Midbrain (tissue), 1 donor: ENCODE measurements around the gene OR2A2.
A peak's percentile ranks its signal among the peaks of the same experiment; 100 is the strongest.
"Not testable (repeated sequence)": the region's sequence is repeated elsewhere in the genome, so short reads cannot be mapped to it uniquely, and the experiment has no call there.

Source experiments
- DNase-seq: peaks from one replicate; lab custom pipeline; 2025; lab: John Stamatoyannopoulos, UW

OR2A2 gene, protein sequence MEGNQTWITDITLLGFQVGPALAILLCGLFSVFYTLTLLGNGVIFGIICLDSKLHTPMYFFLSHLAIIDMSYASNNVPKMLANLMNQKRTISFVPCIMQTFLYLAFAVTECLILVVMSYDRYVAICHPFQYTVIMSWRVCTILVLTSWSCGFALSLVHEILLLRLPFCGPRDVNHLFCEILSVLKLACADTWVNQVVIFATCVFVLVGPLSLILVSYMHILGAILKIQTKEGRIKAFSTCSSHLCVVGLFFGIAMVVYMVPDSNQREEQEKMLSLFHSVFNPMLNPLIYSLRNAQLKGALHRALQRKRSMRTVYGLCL

GRCh38 chr7:144109283-144109682, at the start of gene OR2A2:
Gene OR2A2, plus strand, starts transcription at chr7:144109583. Its CDS starts 0 bp downstream, at chr7:144109583.
- DNase-seq, result no peak

DNA sequence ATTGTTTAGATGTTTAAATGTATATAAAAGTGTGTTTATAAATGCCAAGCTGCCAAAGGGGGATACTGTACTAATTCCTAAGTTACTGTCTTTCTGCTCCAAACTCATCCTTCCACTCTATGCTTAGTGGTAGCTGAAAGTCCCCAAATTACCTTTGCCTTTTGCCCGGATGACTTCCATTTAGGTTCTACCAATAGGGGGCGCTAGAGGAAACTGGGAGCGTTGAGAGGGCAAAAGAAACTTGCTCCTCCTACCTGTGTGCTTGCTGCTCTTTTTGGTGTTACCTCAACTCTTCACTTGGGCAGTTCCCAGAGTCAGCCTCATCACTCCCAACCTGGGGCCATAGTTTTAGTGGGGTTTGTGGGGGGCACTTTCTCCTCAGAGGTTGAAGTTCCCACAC, 45.7 kb upstream of the OR2A2 start:
- DNase-seq, result no peak

- no peak for DNase-seq
Observed at GRCh38 chr7:144069511-144069910, 39.9 kb upstream of the OR2A2 start, which contains the start of gene OR2A25. Gene OR2A25, plus strand, starts transcription at chr7:144069811. Its CDS starts 4,409 bp downstream, at chr7:144074220.

DNA sequence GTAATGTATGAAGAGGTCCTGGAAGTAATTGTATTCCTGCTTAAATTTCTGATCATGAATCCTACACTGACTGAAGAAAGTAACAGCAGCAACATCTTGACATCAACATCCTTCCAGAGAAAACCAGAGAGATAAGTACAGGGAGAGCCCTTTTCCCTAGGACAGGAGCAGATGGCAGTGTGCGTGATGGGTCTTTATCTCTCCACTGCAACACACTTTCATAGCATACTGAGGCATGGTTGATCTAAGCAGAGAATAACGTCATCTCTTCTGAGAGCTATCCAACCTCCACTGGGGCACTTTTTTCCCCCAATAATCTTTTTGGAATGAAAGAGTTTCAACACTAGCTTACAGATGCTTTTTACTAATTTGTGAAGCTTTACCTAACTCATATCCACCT, 39.4 kb upstream of the OR2A2 start:
- DNase-seq, result no peak

- DNase-seq, result no peak
Observed at GRCh38 chr7:144074374-144074773, 35.0 kb upstream of the OR2A2 start.

DNA sequence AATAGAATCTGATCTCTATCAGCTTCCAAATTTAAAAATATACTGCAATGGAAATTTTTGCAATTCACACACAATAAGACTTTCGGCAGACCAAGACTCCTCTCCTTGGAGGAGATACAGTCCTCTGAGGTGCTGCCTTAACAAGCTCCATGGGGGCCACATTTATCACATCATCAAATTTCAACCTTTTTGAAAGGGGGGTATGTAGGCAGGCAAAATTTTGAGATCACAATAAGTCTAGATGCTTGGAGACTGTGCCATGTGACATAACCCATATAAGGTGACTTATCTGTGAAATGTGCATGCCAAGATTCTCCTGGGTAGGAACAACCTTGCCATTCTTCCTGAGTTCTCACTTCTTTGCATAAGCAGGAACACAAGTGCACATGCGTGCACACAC, 23.4 kb upstream of the OR2A2 start, which contains the start of gene OR2A12:
OR2A12 (plus strand) TSS at position 301 of the 400 bp plus-strand sequence. CDS start 8,830 bp downstream, outside the sequence.
- no peak for DNase-seq

DNA sequence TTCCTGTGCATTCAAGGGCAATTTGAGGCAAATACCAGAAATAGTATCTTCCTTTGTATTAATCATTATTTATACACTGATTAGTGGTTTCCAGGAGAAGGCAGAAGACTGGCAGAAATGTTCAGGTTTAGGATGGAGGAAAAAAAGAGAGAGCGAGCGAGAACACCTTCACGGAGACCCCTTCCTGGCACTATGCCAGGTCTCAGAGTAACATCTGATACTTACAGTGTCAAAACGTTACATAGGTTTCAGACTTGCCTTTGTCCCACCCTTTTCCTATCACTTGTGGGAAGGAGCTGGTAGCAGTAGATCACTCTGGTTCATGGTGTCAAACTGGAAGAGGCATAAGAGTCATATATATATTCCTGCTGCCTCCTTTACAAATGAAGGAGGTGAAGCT, 22.7 kb upstream of the OR2A2 start:
- no peak for DNase-seq

DNA sequence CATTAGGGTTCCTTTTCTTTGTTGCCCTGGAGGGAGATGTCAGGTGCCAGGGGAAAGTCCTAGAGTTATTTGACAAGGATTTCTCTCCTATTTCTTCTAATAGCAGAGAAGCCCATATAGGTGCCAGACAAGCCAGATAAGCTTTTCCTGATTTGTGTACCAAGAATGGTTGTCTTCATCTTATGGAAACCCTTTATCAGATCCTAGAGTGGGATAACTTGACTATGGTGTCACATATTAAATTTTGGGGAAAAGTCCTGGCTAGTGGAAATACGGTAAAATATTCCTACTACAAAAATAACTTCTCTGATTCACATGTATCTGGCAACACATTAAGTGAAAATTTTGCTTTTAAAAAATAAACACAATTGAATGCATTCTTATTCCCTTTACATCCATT, 22.2 kb upstream of the OR2A2 start:
- no peak for DNase-seq

DNA sequence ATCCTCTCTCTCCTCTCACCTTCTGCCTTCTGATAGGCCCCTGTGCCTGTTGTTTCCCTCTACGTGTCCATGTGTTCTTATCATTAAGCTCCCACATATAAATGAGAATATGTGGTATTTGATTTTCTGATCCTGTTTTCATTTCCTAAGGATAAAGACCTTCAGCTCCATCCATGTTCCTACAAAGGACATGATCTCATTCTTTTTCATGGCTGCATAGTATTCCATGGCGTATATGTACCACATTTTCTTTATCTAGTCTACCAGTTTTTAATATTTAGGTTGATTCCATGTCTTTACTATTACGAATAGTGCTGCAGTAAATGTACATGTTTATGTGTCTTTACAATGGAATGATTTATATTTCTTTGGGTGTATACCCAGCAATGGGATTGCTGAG, 18.7 kb upstream of the OR2A2 start:
- no peak for DNase-seq

GRCh38 chr7:144098776-144099175, 10.6 kb upstream of the OR2A2 start:
- DNase-seq, result no peak

DNA sequence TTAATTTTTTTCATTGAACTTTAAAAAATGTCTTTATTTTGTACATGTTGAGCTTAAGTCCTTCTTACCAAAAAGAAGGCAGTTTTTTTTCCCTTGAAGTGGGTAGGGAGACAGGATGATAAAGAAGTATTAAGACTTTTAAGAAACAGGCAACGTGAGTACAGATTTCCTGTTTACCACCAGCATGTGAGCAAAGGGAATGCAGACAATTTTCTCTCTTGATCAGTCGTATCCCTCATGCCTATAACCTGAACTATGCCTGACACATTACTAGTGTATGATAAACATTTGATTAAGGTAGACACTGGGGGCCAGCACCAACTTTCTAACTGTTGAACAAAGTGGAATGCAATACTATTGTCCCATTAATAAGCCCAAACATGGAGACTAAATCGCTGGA, 8.8 kb upstream of the OR2A2 start:
- no peak for DNase-seq

DNA sequence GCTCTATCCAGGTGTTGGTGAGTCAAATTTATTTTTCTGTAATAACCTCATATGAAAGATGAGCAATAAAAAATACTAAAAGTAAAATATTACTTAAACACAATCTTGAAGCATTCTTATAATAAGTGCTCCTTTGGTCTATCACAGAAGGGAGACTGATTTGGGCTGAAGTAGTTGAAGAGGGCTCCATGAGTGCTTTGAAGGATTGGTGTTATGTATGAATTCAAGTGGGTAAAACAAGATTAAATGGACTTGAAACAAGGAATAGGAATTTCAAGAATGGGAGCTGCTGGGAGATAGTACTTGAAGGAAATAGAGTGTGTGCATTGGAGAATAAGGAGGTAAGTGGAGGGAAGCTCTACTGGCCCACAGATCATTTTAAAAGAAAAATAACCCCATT, 7.3 kb upstream of the OR2A2 start:
- DNase-seq, result no peak

DNA sequence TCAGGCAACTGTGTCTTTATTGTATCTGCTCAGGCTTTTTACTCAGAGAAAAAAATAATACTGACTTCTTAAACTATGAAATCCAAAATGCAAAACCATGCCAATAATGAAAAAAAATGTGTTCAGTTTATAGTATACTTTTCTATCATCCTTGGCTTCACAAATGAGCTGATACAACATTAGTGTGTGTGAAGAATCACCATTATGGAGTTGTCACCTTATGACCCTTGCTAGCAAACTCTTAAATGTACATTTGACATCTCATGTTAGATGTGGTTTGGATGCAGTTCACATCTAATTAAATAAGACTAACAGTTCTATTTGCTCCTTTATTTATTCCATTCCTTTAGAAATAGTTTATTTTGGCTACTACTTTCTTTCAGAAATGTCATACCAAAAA, 4.2 kb upstream of the OR2A2 start:
- DNase-seq, result no peak

GRCh38 chr7:144110272-144110671, 889 bp downstream of the OR2A2 start:
- DNase-seq, result no peak

- DNase-seq, result no peak
Observed at GRCh38 chr7:144113651-144114050, 4.3 kb downstream of the OR2A2 start.

GRCh38 chr7:144118341-144118740, 9.0 kb downstream of the OR2A2 start:
- no peak for DNase-seq

- no peak for DNase-seq
Observed at GRCh38 chr7:144122876-144123275, 13.5 kb downstream of the OR2A2 start, which contains the start of gene OR2A14. Gene OR2A14, plus strand, starts transcription at chr7:144123176. Its CDS starts 5,937 bp downstream, at chr7:144129113.

DNA sequence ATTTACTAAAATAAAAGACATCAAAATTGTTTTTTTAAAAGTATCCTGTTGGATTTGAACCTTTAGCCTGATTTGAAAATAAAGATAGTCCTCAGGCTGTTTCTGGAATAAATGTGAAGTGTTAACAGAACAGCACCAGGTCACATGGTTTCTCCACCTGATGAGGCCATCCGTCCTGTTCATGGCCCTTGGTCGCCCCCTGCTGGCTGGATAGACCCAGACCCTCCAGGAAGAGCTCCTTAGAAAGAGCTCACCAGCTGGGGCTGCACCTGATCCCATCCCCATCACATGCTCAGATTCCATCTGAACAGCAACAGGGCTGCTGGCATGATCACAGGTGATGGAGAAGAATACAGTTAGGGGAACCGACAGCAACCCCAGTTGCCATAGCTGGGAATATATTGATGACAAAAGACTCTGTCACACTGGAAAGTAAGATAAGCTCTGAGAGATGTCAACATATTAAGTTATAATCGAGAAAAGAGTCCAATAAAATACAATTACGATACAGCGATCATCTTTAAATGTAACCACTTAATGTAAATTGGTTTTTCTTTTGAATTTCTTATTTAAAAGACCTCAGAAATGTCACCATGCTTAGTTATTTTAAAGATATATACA, 18.4 kb downstream of the OR2A2 start:
- peak; percentile 0 for DNase-seq

DNA sequence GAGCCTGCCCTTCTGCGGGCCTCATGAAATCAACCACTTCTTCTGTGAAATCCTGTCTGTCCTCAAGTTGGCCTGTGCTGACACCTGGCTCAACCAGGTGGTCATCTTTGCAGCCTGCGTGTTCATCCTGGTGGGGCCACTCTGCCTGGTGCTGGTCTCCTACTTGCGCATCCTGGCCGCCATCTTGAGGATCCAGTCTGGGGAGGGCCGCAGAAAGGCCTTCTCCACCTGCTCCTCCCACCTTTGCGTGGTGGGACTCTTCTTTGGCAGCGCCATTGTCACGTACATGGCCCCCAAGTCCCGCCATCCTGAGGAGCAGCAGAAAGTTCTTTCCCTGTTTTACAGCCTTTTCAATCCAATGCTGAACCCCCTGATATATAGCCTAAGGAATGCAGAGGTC, 20.2 kb downstream of the OR2A2 start:
- DNase-seq, result not testable (repeated sequence)

GRCh38 chr7:144130730-144131129, 21.3 kb downstream of the OR2A2 start:
- DNase-seq, result no peak

- DNase-seq, result no peak
Observed at GRCh38 chr7:144132262-144132661, 22.9 kb downstream of the OR2A2 start.

DNA sequence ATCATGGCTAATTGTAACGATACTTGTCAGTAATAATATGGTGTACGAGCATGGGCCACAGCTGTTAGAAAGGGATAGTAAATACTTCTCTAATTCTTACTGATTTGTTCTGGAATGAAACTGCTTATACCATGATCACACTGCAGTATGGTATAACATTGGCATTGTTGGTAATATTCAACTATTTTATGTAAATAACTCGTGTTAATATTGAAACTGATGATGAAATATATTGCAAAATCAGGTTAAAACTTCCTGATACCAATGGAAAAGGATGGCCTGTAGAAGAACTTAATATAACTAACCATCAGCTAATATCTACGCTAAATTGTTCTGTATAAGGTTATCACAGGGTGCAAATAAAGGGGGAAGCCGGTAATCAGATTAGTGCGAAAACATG, 23.9 kb downstream of the OR2A2 start:
- DNase-seq, result no peak

- no peak for DNase-seq
Observed at GRCh38 chr7:144134116-144134515, 24.7 kb downstream of the OR2A2 start.
